ENCODE measurements around the gene ERO1A.

DNA sequence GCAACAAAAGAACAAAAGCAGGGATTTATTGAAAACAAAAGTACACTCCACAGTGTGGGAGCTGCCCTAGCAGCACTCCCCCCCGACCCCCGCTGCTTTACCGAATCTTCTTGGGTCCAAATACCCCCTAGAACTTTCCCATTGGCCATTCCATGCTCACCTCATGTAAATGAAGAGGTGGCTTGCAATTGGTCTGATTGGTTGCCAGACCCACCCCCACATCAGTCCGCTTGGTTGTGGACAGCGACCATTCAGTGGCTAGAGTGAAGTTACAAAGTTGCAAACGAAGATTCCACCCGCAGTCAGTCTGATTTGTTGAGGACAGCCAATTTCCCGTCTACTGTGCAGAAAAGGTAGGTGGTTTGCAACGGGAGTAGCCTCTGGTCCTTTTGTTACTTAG is 38.5 kb upstream of the ERO1A start:
- TF ChIP-seq, protein P1, sequence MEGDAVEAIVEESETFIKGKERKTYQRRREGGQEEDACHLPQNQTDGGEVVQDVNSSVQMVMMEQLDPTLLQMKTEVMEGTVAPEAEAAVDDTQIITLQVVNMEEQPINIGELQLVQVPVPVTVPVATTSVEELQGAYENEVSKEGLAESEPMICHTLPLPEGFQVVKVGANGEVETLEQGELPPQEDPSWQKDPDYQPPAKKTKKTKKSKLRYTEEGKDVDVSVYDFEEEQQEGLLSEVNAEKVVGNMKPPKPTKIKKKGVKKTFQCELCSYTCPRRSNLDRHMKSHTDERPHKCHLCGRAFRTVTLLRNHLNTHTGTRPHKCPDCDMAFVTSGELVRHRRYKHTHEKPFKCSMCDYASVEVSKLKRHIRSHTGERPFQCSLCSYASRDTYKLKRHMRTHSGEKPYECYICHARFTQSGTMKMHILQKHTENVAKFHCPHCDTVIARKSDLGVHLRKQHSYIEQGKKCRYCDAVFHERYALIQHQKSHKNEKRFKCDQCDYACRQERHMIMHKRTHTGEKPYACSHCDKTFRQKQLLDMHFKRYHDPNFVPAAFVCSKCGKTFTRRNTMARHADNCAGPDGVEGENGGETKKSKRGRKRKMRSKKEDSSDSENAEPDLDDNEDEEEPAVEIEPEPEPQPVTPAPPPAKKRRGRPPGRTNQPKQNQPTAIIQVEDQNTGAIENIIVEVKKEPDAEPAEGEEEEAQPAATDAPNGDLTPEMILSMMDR (IDR thresholded peaks at IDR 0.05 in 2 of 3, conservative IDR thresholded peaks at IDR 0.05 in 1 of 3; ENCODE audit: borderline replicate concordance in 1 of 3, insufficient read depth in 1 of 3, low read depth in 2 of 3, low read length in 2 of 3) = no peak
- TF ChIP-seq, protein P2, sequence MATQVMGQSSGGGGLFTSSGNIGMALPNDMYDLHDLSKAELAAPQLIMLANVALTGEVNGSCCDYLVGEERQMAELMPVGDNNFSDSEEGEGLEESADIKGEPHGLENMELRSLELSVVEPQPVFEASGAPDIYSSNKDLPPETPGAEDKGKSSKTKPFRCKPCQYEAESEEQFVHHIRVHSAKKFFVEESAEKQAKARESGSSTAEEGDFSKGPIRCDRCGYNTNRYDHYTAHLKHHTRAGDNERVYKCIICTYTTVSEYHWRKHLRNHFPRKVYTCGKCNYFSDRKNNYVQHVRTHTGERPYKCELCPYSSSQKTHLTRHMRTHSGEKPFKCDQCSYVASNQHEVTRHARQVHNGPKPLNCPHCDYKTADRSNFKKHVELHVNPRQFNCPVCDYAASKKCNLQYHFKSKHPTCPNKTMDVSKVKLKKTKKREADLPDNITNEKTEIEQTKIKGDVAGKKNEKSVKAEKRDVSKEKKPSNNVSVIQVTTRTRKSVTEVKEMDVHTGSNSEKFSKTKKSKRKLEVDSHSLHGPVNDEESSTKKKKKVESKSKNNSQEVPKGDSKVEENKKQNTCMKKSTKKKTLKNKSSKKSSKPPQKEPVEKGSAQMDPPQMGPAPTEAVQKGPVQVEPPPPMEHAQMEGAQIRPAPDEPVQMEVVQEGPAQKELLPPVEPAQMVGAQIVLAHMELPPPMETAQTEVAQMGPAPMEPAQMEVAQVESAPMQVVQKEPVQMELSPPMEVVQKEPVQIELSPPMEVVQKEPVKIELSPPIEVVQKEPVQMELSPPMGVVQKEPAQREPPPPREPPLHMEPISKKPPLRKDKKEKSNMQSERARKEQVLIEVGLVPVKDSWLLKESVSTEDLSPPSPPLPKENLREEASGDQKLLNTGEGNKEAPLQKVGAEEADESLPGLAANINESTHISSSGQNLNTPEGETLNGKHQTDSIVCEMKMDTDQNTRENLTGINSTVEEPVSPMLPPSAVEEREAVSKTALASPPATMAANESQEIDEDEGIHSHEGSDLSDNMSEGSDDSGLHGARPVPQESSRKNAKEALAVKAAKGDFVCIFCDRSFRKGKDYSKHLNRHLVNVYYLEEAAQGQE (IDR thresholded peaks at IDR 0.05; ENCODE audit: low read depth) = no peak
- TF ChIP-seq POLR2A (IDR thresholded peaks at IDR 0.05; ENCODE audit: borderline replicate concordance, extremely low read depth, insufficient read depth, insufficient read length) (no peak), SIN3A (IDR thresholded peaks at IDR 0.05; ENCODE audit: low read depth) (no peak), RAD21 (IDR thresholded peaks at IDR 0.05; ENCODE audit: low read depth) (no peak)
- TF ChIP-seq, protein P3, sequence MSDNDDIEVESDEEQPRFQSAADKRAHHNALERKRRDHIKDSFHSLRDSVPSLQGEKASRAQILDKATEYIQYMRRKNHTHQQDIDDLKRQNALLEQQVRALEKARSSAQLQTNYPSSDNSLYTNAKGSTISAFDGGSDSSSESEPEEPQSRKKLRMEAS (IDR thresholded peaks at IDR 0.05) = no peak
